GM23248 (cell line): Measurements from ENCODE around the gene SRR. TPM values are rescaled to one million over a fixed set of nuclear protein-coding genes. Genes with fewer than 3 reads are reported as not detected.
A peak's percentile ranks its signal among the peaks of the same experiment; 100 is the strongest.
"Not testable (repeated sequence)": the region's sequence is repeated elsewhere in the genome, so short reads cannot be mapped to it uniquely, and the experiment has no call there.

Experiments used
- DNase-seq: peaks from one replicate; pipeline ENCODE4 v3.0.0-alpha.2; 2015
- H2AFZ ChIP-seq: fragments of 200-600 bp; sonication (generic); 2 replicates; pipeline ENCODE4 v1.6.1; 2016; ENCODE audit warnings: antibody characterized with exemption
- H3F3A ChIP-seq: fragments of 200-600 bp; sonication (generic); 2 replicates; pipeline ENCODE4 v1.6.1; 2016; ENCODE audit warnings: mild to moderate bottlenecking, antibody characterized with exemption, mixed run types; ENCODE audit not compliant: insufficient read depth
- H3K27ac ChIP-seq: fragments of 200-600 bp; sonication (generic); 2 replicates; pipeline ENCODE4 v1.5.1; 2016; ENCODE audit warnings: mild to moderate bottlenecking
- H3K27me3 ChIP-seq: fragments of 200-600 bp; sonication (generic); replicated peaks from 2 replicates; pipeline ENCODE4 v1.6.1; 2016; ENCODE audit warnings: mild to moderate bottlenecking; ENCODE audit not compliant: insufficient read depth
- H3K36me3 ChIP-seq: fragments of 200-600 bp; sonication (generic); 2 replicates; pipeline ENCODE4 v1.6.1; 2016; ENCODE audit warnings: low read depth, mild to moderate bottlenecking
- H3K4me1 ChIP-seq: fragments of 200-600 bp; sonication (generic); 2 replicates; pipeline ENCODE4 v1.6.1; 2016; ENCODE audit warnings: mild to moderate bottlenecking; ENCODE audit not compliant: insufficient read depth
- H3K4me2 ChIP-seq: fragments of 200-600 bp; sonication (generic); one replicate; pipeline ENCODE4 v1.6.1; 2016; ENCODE audit warnings: mild to moderate bottlenecking; ENCODE audit not compliant: unreplicated experiment
- H3K4me3 ChIP-seq: fragments of 200-600 bp; sonication (generic); 2 replicates; pipeline ENCODE4 v1.5.1; 2016; ENCODE audit warnings: mild to moderate bottlenecking
- H3K79me2 ChIP-seq: fragments of 200-600 bp; sonication (generic); 2 replicates; pipeline ENCODE4 v1.6.1; 2016; ENCODE audit warnings: mild to moderate bottlenecking; ENCODE audit not compliant: insufficient read depth
- H3K9ac ChIP-seq: fragments of 200-600 bp; sonication (generic); 2 replicates; pipeline ENCODE4 v1.6.1; 2016; ENCODE audit warnings: mild to moderate bottlenecking
- H3K9me2 ChIP-seq: fragments of 200-600 bp; sonication (generic); 2 replicates; pipeline ENCODE4 v1.6.1; 2016; ENCODE audit warnings: mixed run types, mild to moderate bottlenecking, moderate library complexity; ENCODE audit not compliant: insufficient read depth
- H3K9me3 ChIP-seq: fragments of 200-600 bp; sonication (generic); one replicate; pipeline ENCODE4 v1.6.1; 2017; ENCODE audit warnings: low read depth
- H4K20me1 ChIP-seq: fragments of 200-600 bp; sonication (generic); 2 replicates; pipeline ENCODE4 v1.6.0; 2016; ENCODE audit not compliant: insufficient read depth
- EZH2 ChIP-seq: fragments of 200-600 bp; sonication (generic); IDR thresholded peaks from 2 replicates; pipeline ENCODE4 v1.6.1; 2018; ENCODE audit warnings: antibody characterized with exemption, mild to moderate bottlenecking; ENCODE audit not compliant: insufficient read depth, poor library complexity, severe bottlenecking
- EZH2phosphoT487 ChIP-seq: fragments of 200-600 bp; sonication (generic); IDR thresholded peaks from 2 replicates; pipeline ENCODE4 v1.6.1; 2018; ENCODE audit warnings: antibody characterized with exemption, moderate library complexity, mild to moderate bottlenecking, low read depth; ENCODE audit not compliant: insufficient read depth
- WGBS, 2 experiments: methylation state at CpG; one replicate each; pipeline ENCODE4 v1.1.6; 2015 to 2017; ENCODE audit warnings: low lambda C conversion rate in 2 of 2, low coverage in 1 of 2; ENCODE audit errors: missing lambda C conversion rate in 2 of 2; 5-methylcytosine and 5-hydroxymethylcytosine counted together
- in situ Hi-C: fragments of 300-500 bp; cut with MboI; formaldehyde crosslinking; loops from 2 replicates; pipeline ENCODE4 v1.15.0; 2020
- polyA plus RNA-seq: library from polyadenylated mRNA; unstranded; fragments of >200 nt; fragmentation: Nextera tagmentation; extraction: Ambion mirVana; gene quantifications from 2 replicates; pipeline ENCODE4 v1.2.1, GENCODE V29; 2016
- total RNA-seq: library from RNA; depleted of rRNA; stranded (reverse); fragments of >200 nt; shearing (Covaris generic); gene quantifications from 2 replicates; pipeline ENCODE4 v1.2.3, GENCODE V29; 2014; rRNA removed

SRR gene, protein sequence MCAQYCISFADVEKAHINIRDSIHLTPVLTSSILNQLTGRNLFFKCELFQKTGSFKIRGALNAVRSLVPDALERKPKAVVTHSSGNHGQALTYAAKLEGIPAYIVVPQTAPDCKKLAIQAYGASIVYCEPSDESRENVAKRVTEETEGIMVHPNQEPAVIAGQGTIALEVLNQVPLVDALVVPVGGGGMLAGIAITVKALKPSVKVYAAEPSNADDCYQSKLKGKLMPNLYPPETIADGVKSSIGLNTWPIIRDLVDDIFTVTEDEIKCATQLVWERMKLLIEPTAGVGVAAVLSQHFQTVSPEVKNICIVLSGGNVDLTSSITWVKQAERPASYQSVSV
- total RNA-seq: 24.2 and 26.3 TPM in 2 replicates
- 28.8 and 29.8 TPM in 2 replicates for polyA plus RNA-seq

DNA sequence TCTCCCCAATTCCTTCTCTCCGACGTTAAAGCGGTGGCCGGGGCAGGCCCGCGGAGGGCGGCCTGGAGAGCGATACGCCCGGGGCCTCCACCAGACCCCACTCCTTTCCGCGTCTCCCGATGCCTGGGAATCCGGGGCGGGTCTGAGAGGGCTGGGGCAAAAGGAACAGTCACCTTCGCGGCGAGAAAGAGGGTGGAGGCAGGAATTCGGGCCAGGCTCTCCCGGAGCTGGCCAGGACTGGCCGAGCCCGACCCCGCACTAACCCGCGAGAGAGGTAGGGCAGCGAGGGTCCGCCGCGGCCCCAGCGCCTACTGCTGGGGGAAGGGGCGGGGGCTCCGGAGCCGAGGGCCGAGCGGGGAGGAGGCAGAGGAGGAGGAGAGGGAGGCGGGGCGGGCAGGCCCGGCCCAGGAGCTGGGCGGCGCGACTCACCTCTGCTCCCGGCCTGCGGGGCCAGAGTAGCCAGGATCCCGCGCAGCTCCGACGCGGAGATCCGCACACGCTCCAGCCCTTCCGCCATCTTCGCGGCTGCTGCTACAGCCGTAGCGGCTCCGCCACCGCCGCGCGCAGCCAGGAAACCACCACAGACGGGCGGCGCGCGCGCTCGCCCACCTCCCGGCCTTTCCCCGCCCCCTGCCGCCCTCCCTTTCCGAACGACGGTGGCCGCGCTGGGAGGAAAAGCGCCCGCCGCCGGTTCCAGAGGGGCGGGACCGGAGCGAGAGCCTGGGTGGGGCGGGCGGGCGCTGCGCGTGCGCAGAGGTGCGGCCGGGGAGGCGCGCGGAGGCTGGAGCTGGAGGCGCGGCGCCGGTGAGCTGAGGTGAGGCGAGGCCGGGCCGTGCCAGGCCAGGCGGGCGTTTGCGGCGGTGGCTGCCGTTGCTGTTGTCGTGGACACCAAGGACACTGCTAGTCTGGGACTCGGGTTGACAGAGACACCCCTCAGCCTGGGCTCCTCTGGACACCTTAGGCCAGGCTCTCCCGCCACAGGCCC is at the start of gene SRR, which contains the start of gene SMG6:
Gene SRR (plus strand): TSS at position 747 of the 985 bp plus-strand sequence. CDS start 11,611 bp downstream, outside the sequence.
Gene SMG6 (minus strand): TSS at position 582 of the 985 bp plus-strand sequence. CDS start 65 bp downstream, at position 517.
- Histone ChIP-seq H3K4me3 (peak within 1 kb of the TSS; percentile 97), H3K9me3 (no peaks in the 10 kb centered on the region), H2AFZ (peak within 1 kb of the TSS; percentile 87), H3K9ac (peak within 1 kb of the TSS; percentile 95), H4K20me1 (no peaks in the 10 kb centered on the region), H3K27me3 (no peaks in the 10 kb centered on the region), H3K36me3 (peaks cover 3% of the 10 kb centered on the region; the same call in 1 of the 2 replicates), H3K79me2 (peaks cover 89% of the 10 kb centered on the region), H3K27ac (peak within 1 kb of the TSS; percentile 85), H3F3A (no peaks in the 10 kb centered on the region; the same call in 1 of the 2 replicates), H3K9me2 (no peaks in the 10 kb centered on the region), H3K4me2 (peak within 1 kb of the TSS; percentile 90), H3K4me1 (0 out of 2 replicates have a peak, but pooled peaks cover 7% of the 10 kb centered on the region)
- in situ Hi-C loops: no loop called here
- peak; percentile 95 for DNase-seq
- no peak for TF ChIP-seq EZH2
- TF ChIP-seq EZH2phosphoT487: no peak
- 1% methylated on average over 59 to 87 of the region's 108 CpGs for WGBS, 2 experiments

DNA sequence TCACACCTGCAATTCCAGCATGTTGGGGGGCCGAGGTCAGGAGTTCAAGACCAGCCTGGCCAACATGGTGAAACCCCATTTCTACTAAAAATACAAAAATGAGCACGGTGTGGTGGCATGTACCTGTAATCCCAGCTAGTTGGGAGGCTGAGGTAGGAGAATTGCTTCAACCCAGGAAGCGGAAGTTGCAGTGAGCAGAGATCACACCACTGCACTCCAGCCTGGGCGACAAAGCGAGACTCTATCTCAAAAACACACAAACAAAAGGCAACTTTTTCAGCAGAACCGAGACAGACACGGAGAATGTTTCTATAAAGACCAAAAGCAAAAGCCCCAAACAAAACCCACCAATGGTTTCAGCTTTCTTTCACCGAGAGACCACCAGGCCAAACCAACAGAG is 44.9 kb upstream of the SRR start:
- in situ Hi-C loops, H3K4me3 ChIP-seq, H2AFZ ChIP-seq, H4K20me1 ChIP-seq, H3K4me2 ChIP-seq, H3K36me3 ChIP-seq, H3K9ac ChIP-seq, H3K9me2 ChIP-seq, H3K9me3 ChIP-seq, H3K27ac ChIP-seq, H3K27me3 ChIP-seq, DNase-seq: not testable (repeated sequence)
- 97 to 99% methylated on average over 8 of the region's 8 CpGs for WGBS, 2 experiments
- Histone ChIP-seq H3F3A (peaks cover 24% of the 10 kb centered on the region), H3K4me1 (peaks cover 15% of the 10 kb centered on the region), H3K79me2 (peaks cover 53% of the 10 kb centered on the region)

DNA sequence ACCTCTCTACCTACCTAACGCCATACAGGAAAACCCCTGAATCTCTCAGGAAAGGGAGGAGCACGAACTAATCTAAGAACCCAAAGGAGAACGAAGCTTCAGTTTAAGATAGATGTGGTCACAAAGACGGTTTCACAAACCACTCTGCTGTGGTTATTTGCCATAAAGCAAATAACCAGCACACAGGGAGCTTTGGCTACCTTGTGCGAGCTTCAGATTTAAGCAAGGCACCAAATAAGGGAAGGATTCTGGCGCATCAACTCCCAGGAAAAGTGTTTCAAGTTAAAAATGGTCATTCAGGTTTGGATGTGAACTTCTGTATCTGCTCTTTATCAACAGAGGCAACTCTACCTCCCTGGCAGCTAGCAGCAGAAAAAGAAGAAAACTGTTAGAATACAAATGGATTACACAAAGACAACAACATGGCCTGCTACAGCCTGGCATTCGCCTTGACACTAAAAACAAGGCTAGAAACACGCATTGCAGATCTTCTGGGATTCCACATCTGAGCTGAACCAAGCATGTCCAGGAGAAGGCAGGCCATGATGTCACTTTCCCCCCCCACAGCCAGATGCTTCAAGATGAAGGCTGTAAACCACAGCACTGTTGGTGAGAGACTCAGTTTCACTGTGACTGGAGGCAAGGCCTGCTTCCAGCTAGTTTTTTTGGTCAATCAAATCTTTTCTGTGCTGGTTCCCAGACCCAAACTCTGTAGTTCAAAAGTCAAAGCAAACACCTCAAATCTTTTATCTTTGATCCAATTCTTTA is 43.8 kb upstream of the SRR start:
- H3K9me3 ChIP-seq: no peaks in the 10 kb centered on the region
- H3K4me2 ChIP-seq: no peak overlapping the region
- H3K36me3 ChIP-seq: no peaks in the 10 kb centered on the region
- H3K27me3 ChIP-seq: no peaks in the 10 kb centered on the region
- no peak overlapping the region for H2AFZ ChIP-seq
- in situ Hi-C loops: no loop called here
- 85 to 88% methylated on average over 8 of the region's 8 CpGs for WGBS, 2 experiments
- TF ChIP-seq EZH2phosphoT487: no peak
- TF ChIP-seq EZH2: no peak
- H3K4me3 ChIP-seq: no peak overlapping the region
- H3K9ac ChIP-seq: 0 out of 2 replicates have a peak overlapping the region, but pooled peaks have one; percentile 6
- peaks cover 22% of the 10 kb centered on the region for H3K4me1 ChIP-seq
- peak overlapping the region; percentile 39; the same call in 1 of the 2 replicates for H3K27ac ChIP-seq
- H4K20me1 ChIP-seq: no peaks in the 10 kb centered on the region
- H3K9me2 ChIP-seq: no peaks in the 10 kb centered on the region
- peaks cover 46% of the 10 kb centered on the region for H3K79me2 ChIP-seq
- peak; percentile 69 for DNase-seq
- H3F3A ChIP-seq: peaks cover 30% of the 10 kb centered on the region
